Measurements from ENCODE around the gene PRR20B.
"Not testable (repeated sequence)": the region's sequence is repeated elsewhere in the genome, so short reads cannot be mapped to it uniquely, and the experiment has no call there.

The PRR20B gene

DNA sequence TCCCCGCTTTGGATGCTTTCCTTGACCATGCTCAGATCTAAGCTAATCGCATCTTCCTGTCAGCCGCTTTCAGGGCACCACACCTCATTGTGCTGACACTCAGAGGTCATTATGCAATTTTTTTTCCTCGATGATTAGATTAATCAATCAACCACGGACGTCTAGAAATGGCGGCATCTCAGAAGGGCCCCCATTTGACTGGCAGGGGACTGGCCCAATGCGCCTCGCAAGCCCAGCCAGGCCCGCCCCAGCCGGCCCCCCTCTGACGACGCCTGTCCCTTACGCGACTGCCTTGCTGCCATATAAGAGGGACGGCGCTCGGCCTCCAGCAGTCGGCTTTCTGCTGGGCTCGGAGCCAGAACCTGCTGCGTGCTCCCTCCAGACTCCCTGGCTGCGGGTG lies at the start of gene PRR20B:
TSS of gene PRR20B (plus strand) at position 301 of the 400 bp plus-strand sequence. CDS start 387 bp downstream, outside the sequence.
- DNase-seq = not testable (repeated sequence)

DNA sequence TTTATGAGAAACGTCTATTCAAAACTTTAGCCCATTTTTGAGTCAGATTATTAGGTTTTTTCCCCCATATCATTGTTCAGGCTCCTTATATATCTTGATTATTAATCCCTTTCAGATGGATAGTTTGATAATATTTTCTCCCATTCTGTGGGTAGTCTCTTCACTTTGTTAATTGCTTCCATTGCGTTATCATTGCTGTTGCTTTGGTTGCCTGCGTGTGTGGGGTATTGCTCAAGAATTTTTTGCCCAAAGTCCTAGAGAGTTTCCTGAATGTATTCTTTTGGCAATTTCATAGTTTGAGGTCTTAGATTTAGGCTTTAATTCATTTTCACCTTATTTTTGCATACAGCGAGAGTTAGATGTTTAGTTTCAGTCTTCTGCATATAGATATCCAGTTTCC lies 32.3 kb upstream of the PRR20B start:
- DNase-seq = no peak

DNA sequence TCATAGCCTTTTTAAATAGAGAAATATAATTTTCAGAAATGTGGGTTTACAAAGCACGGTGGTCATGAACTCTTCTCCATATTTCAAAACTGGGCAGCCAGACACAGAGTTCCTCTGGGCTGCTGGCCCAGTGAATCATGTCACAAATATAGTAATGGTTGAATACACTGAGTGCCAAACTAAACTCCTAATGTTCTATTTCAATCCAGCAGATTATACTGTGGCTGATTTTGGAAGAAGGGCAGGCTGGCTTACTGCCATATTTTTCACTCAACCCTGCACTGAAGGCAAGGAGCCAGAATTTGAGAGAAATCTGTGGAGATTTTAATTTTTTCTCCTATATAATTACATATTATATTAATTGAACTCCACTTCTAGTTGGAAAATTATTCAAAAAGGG lies 23.6 kb upstream of the PRR20B start:
- DNase-seq = no peak

DNA sequence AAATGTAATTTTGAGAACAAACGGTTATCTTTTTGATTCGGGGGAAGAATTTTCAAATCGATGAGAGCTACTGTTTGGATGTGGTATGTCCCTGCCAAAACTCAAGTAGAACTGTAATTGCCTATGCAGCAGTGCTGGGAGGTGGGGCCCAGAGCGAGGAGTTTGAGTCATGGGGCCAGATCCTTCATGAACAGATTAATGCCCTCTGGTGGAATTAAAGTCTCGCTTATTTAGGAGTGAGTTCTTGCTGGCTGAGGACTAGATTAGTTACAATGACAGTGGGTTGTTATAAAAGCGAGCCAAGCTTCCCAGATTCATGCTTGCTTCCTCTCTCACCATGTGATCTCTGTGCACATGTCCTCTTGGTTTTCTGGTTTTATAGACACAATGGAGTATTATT lies 18.4 kb upstream of the PRR20B start:
- no peak for DNase-seq

DNA sequence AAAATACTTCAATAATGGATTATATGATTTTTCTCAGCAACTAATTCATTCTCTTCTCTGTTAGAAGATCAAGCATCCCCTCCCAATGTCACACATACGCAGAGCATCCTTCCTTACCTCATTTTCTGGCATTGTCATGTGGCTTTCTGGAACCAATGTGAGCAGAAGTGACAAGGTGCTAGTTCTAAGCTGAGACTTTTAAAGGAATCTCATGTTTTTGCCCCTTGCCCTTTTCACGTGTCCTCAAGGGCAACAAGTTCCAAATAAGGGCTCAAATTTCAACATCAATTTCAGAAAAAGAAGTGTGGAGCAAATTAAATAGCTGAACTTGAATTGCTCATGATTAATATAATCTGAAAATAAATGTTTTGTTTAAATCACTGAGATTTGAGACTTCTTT lies 11.2 kb upstream of the PRR20B start:
- DNase-seq = no peak

DNA sequence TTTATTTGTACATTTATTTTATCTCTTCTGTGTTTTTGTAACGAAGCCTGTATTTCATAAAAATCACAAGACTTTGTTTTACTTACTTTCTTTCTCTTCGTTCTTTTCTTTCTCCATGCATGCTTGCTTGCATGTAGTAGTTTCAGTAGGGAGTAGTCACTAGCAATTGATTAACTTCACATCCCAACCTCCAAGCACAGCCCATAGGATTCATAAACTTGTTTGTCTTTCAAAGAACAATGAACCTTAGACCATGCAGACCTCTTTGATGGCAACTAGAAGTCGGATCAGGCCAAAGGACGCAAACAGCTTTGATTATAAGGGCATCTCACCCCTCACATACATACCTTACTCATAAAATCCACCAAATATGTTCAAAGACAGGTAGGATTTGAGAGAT lies 9.7 kb upstream of the PRR20B start:
- DNase-seq = no peak

DNA sequence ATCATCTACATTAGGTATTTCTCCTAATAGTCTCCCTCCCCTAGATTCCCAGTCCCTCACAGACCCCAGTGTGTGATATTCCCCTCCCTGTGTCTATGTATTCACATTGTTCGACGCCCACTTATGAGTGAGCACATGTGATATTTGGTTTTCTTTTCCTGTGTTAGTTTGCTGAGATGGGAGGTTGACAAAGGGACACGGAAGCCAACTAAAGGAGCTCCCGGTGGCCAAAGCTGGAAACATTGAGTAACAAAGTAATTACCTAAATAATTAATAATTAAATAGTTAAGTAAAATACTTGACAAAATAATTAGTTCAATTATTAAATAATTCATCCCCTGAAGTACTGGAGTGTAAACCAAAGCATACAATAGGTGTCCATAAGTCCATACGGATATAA lies 8.3 kb upstream of the PRR20B start:
- no peak for DNase-seq

DNA sequence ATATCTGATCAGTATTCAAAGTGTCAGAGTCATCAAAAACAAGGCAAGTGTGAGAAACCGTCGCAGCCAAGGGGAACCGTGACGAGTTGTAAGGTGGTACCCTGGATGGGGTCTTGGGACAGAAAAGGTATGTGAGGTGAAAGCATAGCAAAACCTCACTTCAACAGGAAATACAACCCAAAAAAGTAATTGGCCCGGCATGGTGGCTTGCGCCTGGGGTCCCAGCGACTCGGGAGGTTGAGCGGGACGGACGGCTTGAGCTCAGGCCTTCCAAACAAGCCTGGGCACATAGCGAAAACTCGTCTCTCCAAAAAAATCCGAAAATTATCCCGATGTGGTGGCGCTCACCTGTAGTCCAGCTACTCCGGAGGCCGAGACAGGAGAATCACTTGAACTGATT lies 7.5 kb upstream of the PRR20B start:
- not testable (repeated sequence) for DNase-seq

DNA sequence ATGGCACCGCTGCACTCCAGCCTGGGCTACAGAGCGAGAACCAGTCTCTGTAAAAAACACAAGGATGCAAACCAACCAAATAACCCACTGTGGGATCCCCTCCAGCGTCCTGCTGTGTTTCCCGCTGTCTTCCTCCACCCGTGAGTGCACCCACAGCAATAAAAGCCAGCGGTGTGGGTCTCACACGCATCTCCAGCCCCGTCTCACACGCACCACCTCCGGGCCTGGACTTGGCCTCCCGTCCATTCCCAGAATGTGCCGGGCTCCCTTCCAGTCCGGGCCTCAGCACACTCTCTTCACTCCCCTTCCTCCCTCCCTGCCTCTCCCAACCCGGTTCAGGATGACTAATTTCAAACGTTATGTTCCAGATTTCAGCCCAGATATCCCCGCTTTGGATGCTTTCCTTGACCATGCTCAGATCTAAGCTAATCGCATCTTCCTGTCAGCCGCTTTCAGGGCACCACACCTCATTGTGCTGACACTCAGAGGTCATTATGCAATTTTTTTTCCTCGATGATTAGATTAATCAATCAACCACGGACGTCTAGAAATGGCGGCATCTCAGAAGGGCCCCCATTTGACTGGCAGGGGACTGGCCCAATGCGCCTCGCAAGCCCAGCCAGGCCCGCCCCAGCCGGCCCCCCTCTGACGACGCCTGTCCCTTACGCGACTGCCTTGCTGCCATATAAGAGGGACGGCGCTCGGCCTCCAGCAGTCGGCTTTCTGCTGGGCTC lies 6.9 kb upstream of the PRR20B start, which contains the start of gene PRR20A:
TSS of gene PRR20A (plus strand) at position 684 of the 734 bp plus-strand sequence. CDS start 387 bp downstream, outside the sequence.
- not testable (repeated sequence) for DNase-seq

DNA sequence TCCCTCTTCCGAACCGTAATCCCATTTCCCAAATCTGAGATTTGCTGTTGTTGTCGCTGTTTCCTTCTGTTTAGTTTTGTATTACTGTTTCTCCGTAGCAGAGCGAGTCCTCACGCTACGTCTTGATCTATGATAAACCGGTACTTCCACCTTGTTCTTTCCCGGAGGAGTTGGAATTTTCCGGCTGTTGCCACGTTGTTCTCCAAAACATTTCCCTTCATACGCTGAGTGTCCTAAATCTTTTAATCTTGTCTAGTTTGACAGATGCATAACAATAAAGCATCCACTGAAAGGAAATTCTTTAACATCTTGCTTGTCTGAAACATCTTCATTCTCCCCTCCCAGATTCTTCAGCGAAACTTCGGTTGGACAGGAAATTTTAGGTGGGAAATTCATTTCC lies 818 bp downstream of the PRR20B start:
- not testable (repeated sequence) for DNase-seq

DNA sequence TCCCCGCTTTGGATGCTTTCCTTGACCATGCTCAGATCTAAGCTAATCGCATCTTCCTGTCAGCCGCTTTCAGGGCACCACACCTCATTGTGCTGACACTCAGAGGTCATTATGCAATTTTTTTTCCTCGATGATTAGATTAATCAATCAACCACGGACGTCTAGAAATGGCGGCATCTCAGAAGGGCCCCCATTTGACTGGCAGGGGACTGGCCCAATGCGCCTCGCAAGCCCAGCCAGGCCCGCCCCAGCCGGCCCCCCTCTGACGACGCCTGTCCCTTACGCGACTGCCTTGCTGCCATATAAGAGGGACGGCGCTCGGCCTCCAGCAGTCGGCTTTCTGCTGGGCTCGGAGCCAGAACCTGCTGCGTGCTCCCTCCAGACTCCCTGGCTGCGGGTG lies 6.5 kb downstream of the PRR20B start, which contains the start of gene PRR20C:
TSS of gene PRR20C (plus strand) at position 301 of the 400 bp plus-strand sequence. CDS start 387 bp downstream, outside the sequence.
- DNase-seq = not testable (repeated sequence)

DNA sequence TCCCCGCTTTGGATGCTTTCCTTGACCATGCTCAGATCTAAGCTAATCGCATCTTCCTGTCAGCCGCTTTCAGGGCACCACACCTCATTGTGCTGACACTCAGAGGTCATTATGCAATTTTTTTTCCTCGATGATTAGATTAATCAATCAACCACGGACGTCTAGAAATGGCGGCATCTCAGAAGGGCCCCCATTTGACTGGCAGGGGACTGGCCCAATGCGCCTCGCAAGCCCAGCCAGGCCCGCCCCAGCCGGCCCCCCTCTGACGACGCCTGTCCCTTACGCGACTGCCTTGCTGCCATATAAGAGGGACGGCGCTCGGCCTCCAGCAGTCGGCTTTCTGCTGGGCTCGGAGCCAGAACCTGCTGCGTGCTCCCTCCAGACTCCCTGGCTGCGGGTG lies 13.0 kb downstream of the PRR20B start, which contains the start of gene PRR20D:
TSS of gene PRR20D (plus strand) at position 301 of the 400 bp plus-strand sequence. CDS start 387 bp downstream, outside the sequence.
- not testable (repeated sequence) for DNase-seq

DNA sequence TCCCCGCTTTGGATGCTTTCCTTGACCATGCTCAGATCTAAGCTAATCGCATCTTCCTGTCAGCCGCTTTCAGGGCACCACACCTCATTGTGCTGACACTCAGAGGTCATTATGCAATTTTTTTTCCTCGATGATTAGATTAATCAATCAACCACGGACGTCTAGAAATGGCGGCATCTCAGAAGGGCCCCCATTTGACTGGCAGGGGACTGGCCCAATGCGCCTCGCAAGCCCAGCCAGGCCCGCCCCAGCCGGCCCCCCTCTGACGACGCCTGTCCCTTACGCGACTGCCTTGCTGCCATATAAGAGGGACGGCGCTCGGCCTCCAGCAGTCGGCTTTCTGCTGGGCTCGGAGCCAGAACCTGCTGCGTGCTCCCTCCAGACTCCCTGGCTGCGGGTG lies 19.6 kb downstream of the PRR20B start, which contains the start of gene PRR20E:
TSS of gene PRR20E (plus strand) at position 301 of the 400 bp plus-strand sequence. CDS start 387 bp downstream, outside the sequence.
- not testable (repeated sequence) for DNase-seq

DNA sequence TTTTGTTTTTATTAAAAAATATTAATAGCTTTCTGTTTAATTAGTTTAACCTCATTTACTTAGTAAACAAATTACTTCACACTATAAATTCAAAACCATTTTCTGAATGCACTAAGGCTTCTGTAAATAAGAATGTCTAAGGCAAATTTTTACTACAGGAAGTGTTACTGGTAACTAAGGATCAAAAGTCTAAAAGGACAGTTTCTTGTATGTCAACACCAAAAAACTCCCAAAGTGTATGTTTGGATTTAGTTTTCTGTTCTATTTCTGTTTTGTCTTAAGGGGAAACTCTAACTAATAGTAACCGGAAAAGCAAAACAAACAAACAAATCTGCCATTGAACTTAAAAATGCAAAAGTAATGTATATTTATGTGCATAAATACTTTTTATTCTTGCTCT lies 44.4 kb downstream of the PRR20B start:
- DNase-seq = no peak
